Tibial nerve (tissue), 4 donors: ENCODE results near the gene CTRB1. TPM values are rescaled to one million over a fixed set of nuclear protein-coding genes. Genes with fewer than 3 reads are reported as not detected.
"Not testable (repeated sequence)": the region's sequence is repeated elsewhere in the genome, so short reads cannot be mapped to it uniquely, and the experiment has no call there.

Experiments
- DNase-seq, 2 donors: peaks; one replicate each; pipeline ENCODE4 v3.0.0-alpha.2; 2019; ENCODE audit warnings: low spot score in 2 of 2
- H3K27ac ChIP-seq, 4 donors: fragments of 200-600 bp; sonication (generic) in 3 of 4; one replicate each; pipeline ENCODE4 v1.5.1; 2017 to 2019; ENCODE audit warnings: mild to moderate bottlenecking in 1 of 4
- H3K27me3 ChIP-seq, 2 donors: fragments of 200-600 bp; sonication (generic) in 1 of 2; one replicate each; pipeline versions ENCODE4 v1.5.1 to v1.6.0; 2017 to 2019
- H3K36me3 ChIP-seq, 3 donors: fragments of 200-600 bp; sonication (generic); one replicate each; pipeline ENCODE4 v1.5.1; 2018 to 2019
- H3K4me1 ChIP-seq, 4 donors: fragments of 200-600 bp; sonication (generic) in 3 of 4; one replicate each; pipeline ENCODE4 v1.5.1; 2017 to 2019
- H3K4me3 ChIP-seq, 4 donors: fragments of 200-600 bp; sonication (generic) in 3 of 4; one replicate each; pipeline ENCODE4 v1.5.1; 2017 to 2019; ENCODE audit warnings: mild to moderate bottlenecking in 1 of 4, moderate library complexity in 1 of 4
- H3K9me3 ChIP-seq, 4 donors: fragments of 200-600 bp; sonication (generic) in 3 of 4; one replicate each; pipeline ENCODE4 v1.5.1; 2017 to 2019
- CTCF ChIP-seq, 5 experiments: fragments of 200-600 bp in 3 of 5; fragments of 450-650 bp in 2 of 5; sonication (generic) in 3 of 5; IDR thresholded peaks; one replicate each; pipeline ENCODE4 v1.5.1; 2016 to 2019; ENCODE audit warnings: antibody characterized with exemption in 5 of 5, mild to moderate bottlenecking in 3 of 5, moderate library complexity in 2 of 5
- EP300 ChIP-seq, 2 donors: sonication (generic); formaldehyde crosslinking; IDR thresholded peaks; one replicate each; pipeline ENCODE4 v1.6.1; 2017; ENCODE audit warnings: antibody characterized with exemption in 2 of 2, mild to moderate bottlenecking in 1 of 2
- POLR2A ChIP-seq, 2 donors: fragments of 450-650 bp; IDR thresholded peaks; one replicate each; pipeline ENCODE4 v1.6.1; 2017; ENCODE audit warnings: antibody characterized with exemption in 2 of 2, mild to moderate bottlenecking in 2 of 2, moderate library complexity in 2 of 2
- WGBS, 2 donors: methylation state at CpG; one replicate each; pipeline ENCODE4 v1.1.5; 2018; 5-methylcytosine and 5-hydroxymethylcytosine counted together
- total RNA-seq, 4 donors: library from RNA; depleted of rRNA; stranded (reverse); fragments of >200 nt; gene quantifications; one replicate each; pipeline ENCODE4 v1.1.0, GENCODE V29; 2016

The CTRB1 gene
- total RNA-seq, 4 donors from 2014 or later: 0.59 to 24.3 (median 1.2) TPM

- no peak overlapping the region for H3K4me3 ChIP-seq
- H3K9me3 ChIP-seq: no peaks in the 10 kb centered on the region
- no peak overlapping the region for H3K27ac ChIP-seq
- peaks cover 0 to 12% (median 0%) of the 10 kb centered on the region in 4 donors for H3K4me1 ChIP-seq
- no peak for DNase-seq
- WGBS, 2 donors: 24 to 41% methylated on average over 15 to 18 of the region's 18 CpGs
- H3K36me3 ChIP-seq: no peaks in the 10 kb centered on the region
- TF ChIP-seq POLR2A (IDR thresholded peaks at IDR 0.05): no peak
- TF ChIP-seq CTCF (IDR thresholded peaks at IDR 0.05): no peak
- TF ChIP-seq EP300 (IDR thresholded peaks at IDR 0.05): no peak
- peaks cover 0 to 34% of the 10 kb centered on the region in 2 donors for H3K27me3 ChIP-seq
Measured at GRCh38 chr16:75198135-75198600, 20.6 kb upstream of the CTRB1 start.

- Histone ChIP-seq H3K9me3 (no peaks in the 10 kb centered on the region), H3K27ac (no peak overlapping the region), H3K4me1 (peaks cover 0 to 12% (median 0%) of the 10 kb centered on the region in 4 donors), H3K27me3 (peaks cover 0 to 24% of the 10 kb centered on the region in 2 donors), H3K36me3 (no peaks in the 10 kb centered on the region), H3K4me3 (no peak overlapping the region)
- TF ChIP-seq CTCF (IDR thresholded peaks at IDR 0.05) (no peak), EP300 (IDR thresholded peaks at IDR 0.05) (no peak), POLR2A (IDR thresholded peaks at IDR 0.05) (no peak)
- WGBS, 2 donors: 87 to 88% methylated on average over 13 of the region's 13 CpGs
- no peak for DNase-seq
Measured at GRCh38 chr16:75202069-75202590, 16.7 kb upstream of the CTRB1 start.

GRCh38 chr16:75203096-75203495, 15.7 kb upstream of the CTRB1 start:
- Histone ChIP-seq H3K27ac (no peak overlapping the region), H3K4me3 (no peak overlapping the region), H3K27me3 (peaks cover 0 to 14% of the 10 kb centered on the region in 2 donors), H3K4me1 (peaks cover 0 to 11% (median 0%) of the 10 kb centered on the region in 4 donors), H3K9me3 (no peaks in the 10 kb centered on the region), H3K36me3 (no peaks in the 10 kb centered on the region)
- TF ChIP-seq POLR2A (IDR thresholded peaks at IDR 0.05): no peak
- no peak for TF ChIP-seq CTCF (IDR thresholded peaks at IDR 0.05)
- no peak for TF ChIP-seq EP300 (IDR thresholded peaks at IDR 0.05)
- WGBS, 2 donors: 83 to 87% methylated on average over 12 of the region's 12 CpGs
- no peak for DNase-seq

GRCh38 chr16:75203667-75204409, 14.9 kb upstream of the CTRB1 start:
- TF ChIP-seq POLR2A (IDR thresholded peaks at IDR 0.05) (no peak), EP300 (IDR thresholded peaks at IDR 0.05) (no peak), CTCF (IDR thresholded peaks at IDR 0.05) (no peak)
- Histone ChIP-seq H3K36me3 (no peaks in the 10 kb centered on the region), H3K27me3 (peaks cover 0 to 10% of the 10 kb centered on the region in 2 donors), H3K4me3 (no peak overlapping the region), H3K27ac (no peak overlapping the region), H3K9me3 (no peaks in the 10 kb centered on the region), H3K4me1 (peaks cover 0 to 7% (median 0%) of the 10 kb centered on the region in 4 donors)
- 75 to 80% methylated on average over 13 of the region's 13 CpGs for WGBS, 2 donors
- DNase-seq: no peak

DNA sequence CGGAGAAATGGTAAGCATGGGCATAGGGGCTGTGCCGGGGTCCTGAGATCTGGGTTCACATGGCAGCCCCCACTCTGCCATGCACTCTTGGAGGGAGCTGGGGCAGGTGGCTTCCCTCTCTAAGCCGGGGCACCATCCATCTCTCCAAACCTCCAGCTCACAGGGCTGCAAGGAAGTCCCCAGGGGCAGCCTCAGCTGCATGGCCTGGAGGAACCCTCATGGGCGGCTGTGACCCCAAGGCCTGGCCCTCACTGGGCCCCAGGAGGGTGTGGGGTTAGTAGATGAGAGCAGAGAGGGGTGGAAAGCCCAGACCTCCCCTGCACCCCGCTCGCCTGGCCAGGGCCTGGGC, 14.4 kb upstream of the CTRB1 start:
- Histone ChIP-seq H3K27me3 (peaks cover 0 to 10% of the 10 kb centered on the region in 2 donors), H3K27ac (no peak overlapping the region), H3K4me1 (peaks cover 0 to 4% (median 0%) of the 10 kb centered on the region in 4 donors), H3K4me3 (no peak overlapping the region), H3K36me3 (no peaks in the 10 kb centered on the region), H3K9me3 (no peaks in the 10 kb centered on the region)
- no peak for TF ChIP-seq EP300 (IDR thresholded peaks at IDR 0.05)
- TF ChIP-seq POLR2A (IDR thresholded peaks at IDR 0.05): no peak
- WGBS, 2 donors: 83 to 97% methylated on average over 1 to 5 of the region's 6 CpGs
- DNase-seq: no peak

GRCh38 chr16:75204905-75205304, 13.9 kb upstream of the CTRB1 start:
- not testable (repeated sequence) for H3K27me3 ChIP-seq, H3K36me3 ChIP-seq, H3K9me3 ChIP-seq, H3K27ac ChIP-seq, DNase-seq, H3K4me3 ChIP-seq, H3K4me1 ChIP-seq
- no CpG with 5 or more reads among the region's 20 CpGs for WGBS, 2 donors

DNA sequence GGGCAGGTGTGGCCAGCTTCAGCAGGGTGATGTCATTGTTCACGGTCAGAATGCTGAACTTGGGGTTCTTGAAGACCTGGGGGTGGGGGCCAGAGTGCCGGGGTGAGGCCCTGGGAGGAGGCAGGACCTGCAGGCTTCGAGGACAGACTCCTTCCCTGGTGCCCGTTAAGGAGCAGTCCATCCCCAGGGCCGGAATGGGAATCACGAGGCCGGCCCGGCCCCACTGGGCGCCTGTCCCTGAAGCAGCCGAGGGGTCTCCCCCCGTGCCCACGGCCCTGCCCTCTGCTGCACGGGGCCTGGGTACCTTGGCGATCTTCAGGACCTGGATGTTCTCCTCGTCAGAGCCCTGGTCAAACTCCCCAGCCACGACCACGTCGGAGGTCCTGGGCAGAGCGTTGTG, 13.3 kb upstream of the CTRB1 start:
- not testable (repeated sequence) for H3K36me3 ChIP-seq, H3K27ac ChIP-seq, H3K4me3 ChIP-seq, H3K9me3 ChIP-seq, H3K27me3 ChIP-seq, DNase-seq, H3K4me1 ChIP-seq
- WGBS, 2 donors: no CpG with 5 or more reads among the region's 19 CpGs

GRCh38 chr16:75205961-75206748, 12.6 kb upstream of the CTRB1 start:
- H3K27ac ChIP-seq, H3K36me3 ChIP-seq, H3K9me3 ChIP-seq, H3K4me1 ChIP-seq, DNase-seq, H3K27me3 ChIP-seq, H3K4me3 ChIP-seq: not testable (repeated sequence)
- WGBS, 2 donors: 86 to 87% methylated on average over 8 to 12 of the region's 25 CpGs
